SU-DHL-6 (cell line): ENCODE data around the gene KAT8.

Source experiments
- EZH2phosphoT487 ChIP-seq: fragments of 200-600 bp; sonication (generic), shearing (Covaris generic); conservative IDR thresholded peaks from 2 replicates; pipeline ENCODE4 v1.6.1; 2018; ENCODE audit warnings: mild to moderate bottlenecking, antibody characterized with exemption, low read length, moderate library complexity, mixed read lengths
- TF ChIP-seq, protein P1 (sequence below): fragments of 200-600 bp; sonication (generic); IDR thresholded peaks from one replicate; pipeline ENCODE4 v1.5.1; 2017; ENCODE audit warnings: antibody characterized with exemption, mild to moderate bottlenecking, low read length, moderate library complexity; ENCODE audit not compliant: insufficient read depth, poor library complexity, severe bottlenecking

DNA sequence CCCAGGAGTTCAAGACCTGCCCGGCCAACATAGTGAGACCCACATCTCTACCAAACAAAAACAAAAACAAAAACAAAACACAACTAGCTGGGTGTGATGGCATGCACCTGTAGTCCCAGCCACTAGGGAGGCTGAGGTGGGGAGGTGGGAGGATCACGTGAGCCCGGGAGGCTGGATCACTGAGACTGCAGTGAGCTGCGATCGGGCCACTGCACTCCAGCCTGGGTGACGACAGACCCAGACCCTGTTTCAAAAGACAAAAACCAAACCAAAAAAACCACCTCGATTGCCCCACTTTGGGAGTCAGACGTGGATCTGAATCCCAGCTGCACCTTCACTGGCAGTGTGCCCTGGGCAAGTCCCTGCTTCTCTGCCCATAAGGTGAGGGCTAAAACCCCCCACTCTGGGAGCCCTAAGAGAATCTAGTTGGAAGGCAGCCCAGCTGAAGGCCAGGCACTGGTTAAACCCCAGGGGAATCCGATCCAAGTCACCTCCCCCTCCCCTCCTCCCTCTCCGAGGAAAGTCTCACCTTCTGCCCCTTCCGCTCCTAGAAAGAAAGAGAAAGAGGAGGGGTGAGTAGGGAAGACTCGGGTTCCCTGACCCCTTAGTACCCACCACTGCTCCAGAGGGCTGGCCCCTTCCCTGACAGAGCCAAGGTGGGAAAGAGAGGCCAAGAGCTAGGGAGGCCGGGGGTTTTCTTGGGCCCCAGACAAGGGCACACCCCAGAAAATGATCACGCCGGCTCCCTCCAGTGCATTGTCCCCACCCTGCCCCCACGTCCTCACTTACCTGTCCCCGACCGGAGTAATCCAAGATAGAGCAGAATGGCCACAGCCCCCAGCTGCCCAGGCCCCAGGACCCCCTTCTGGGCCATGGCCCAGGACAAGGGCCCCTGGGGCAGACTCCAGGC is 17.4 kb downstream of the KAT8 start:
- TF ChIP-seq, protein P1, sequence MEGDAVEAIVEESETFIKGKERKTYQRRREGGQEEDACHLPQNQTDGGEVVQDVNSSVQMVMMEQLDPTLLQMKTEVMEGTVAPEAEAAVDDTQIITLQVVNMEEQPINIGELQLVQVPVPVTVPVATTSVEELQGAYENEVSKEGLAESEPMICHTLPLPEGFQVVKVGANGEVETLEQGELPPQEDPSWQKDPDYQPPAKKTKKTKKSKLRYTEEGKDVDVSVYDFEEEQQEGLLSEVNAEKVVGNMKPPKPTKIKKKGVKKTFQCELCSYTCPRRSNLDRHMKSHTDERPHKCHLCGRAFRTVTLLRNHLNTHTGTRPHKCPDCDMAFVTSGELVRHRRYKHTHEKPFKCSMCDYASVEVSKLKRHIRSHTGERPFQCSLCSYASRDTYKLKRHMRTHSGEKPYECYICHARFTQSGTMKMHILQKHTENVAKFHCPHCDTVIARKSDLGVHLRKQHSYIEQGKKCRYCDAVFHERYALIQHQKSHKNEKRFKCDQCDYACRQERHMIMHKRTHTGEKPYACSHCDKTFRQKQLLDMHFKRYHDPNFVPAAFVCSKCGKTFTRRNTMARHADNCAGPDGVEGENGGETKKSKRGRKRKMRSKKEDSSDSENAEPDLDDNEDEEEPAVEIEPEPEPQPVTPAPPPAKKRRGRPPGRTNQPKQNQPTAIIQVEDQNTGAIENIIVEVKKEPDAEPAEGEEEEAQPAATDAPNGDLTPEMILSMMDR = no peak
- TF ChIP-seq EZH2phosphoT487 = no peak
